Raji (cell line): ENCODE measurements around the gene COL6A5.

Source experiments
- POLR2A ChIP-seq: IDR thresholded peaks from 2 replicates; pipeline ENCODE4 v1.6.1; 2011; ENCODE audit warnings: low read depth, low read length, control low read depth; ENCODE audit not compliant: insufficient read depth

COL6A5 gene

GRCh38 chr3:130470126-130470525, 124.7 kb downstream of the COL6A5 start:
- TF ChIP-seq POLR2A: no peak

DNA sequence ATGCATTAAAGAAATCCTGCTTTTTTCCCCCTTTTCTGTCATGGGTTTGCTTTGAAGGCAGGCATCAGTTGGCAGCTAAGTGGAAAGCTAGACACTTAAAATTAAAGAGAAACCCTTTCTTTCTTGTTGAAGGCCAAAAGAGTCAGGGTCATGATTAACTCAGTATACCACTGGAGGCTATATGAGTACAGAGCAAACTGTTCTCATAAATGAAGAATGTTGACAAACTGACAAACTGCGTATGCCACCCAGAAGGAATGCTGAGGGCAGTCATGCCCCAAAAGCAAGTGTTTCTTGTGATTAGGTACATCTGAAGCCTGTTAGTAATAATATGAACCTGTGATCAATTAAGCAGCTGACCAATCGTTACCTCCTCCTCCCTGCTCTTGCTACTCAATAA, 127.9 kb downstream of the COL6A5 start:
- TF ChIP-seq POLR2A: no peak

GRCh38 chr3:130480736-130481135, 135.3 kb downstream of the COL6A5 start:
- TF ChIP-seq POLR2A: no peak

- no peak for TF ChIP-seq POLR2A
Observed at GRCh38 chr3:130488288-130488687, 142.8 kb downstream of the COL6A5 start.

- TF ChIP-seq POLR2A: no peak
Observed at GRCh38 chr3:130488769-130489450, 143.4 kb downstream of the COL6A5 start.

- no peak for TF ChIP-seq POLR2A
Observed at GRCh38 chr3:130490241-130490640, 144.8 kb downstream of the COL6A5 start.

- TF ChIP-seq POLR2A: no peak
Observed at GRCh38 chr3:130491431-130491830, 146.0 kb downstream of the COL6A5 start.

- no peak for TF ChIP-seq POLR2A
Observed at GRCh38 chr3:130504701-130505100, 159.2 kb downstream of the COL6A5 start.

DNA sequence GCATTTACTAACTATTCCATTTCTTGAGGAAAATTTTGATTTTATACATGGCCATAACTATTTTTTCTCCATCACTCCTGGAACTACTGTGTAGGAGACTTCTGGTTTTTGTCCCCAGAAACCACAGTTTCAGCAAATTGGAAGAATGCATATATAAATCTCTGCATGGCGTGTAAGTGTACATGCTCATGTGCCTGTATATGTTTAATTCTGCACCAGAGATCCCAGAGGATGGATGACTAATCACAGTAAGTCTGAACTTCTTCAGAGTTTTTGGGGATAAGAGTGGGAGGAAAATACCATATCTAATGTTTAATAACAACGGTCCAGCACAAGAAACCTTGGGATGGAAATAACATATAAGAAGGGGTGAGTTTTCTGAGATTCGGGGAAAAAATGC, 160.6 kb downstream of the COL6A5 start:
- no peak for TF ChIP-seq POLR2A

DNA sequence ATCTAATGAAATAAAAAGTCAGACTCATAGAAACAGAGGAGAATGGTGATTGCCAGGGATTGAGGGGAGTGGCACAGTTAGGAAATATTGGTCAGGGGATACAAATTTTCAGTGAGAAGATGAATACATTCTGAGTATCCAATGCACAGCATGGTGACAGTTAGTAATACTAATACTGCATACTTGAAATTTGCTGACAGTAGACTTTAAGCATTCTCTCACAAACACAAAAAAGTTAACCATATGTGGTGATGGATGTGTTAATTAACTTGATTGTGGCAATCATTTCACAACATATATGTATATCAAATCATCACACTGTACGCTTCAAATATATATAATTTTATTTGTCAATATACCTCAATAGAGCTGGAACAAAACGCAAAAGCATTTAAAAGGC, 162.3 kb downstream of the COL6A5 start:
- no peak for TF ChIP-seq POLR2A

DNA sequence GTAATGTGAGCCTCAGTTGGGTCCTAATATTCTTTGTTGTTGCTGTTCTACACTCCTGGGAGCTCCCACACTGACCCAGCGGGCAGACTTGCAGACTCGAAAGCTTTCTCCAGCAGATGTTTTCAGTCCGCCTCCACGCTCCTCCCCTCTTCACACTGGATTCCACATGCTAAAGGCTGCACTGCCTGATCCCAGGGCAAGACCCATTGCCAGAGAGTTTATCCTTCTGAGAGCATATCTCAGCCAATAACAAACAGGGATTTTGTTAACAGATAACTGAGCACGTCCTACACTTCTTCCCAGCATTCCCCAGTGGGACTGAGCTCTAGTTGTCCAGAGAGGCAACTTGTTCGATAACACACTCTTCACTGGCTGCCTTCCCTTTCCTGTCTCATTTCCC, 163.5 kb downstream of the COL6A5 start:
- TF ChIP-seq POLR2A: no peak

GRCh38 chr3:130514681-130515080, 169.2 kb downstream of the COL6A5 start:
- no peak for TF ChIP-seq POLR2A

- TF ChIP-seq POLR2A: no peak
Observed at GRCh38 chr3:130515755-130516154, 170.3 kb downstream of the COL6A5 start.

DNA sequence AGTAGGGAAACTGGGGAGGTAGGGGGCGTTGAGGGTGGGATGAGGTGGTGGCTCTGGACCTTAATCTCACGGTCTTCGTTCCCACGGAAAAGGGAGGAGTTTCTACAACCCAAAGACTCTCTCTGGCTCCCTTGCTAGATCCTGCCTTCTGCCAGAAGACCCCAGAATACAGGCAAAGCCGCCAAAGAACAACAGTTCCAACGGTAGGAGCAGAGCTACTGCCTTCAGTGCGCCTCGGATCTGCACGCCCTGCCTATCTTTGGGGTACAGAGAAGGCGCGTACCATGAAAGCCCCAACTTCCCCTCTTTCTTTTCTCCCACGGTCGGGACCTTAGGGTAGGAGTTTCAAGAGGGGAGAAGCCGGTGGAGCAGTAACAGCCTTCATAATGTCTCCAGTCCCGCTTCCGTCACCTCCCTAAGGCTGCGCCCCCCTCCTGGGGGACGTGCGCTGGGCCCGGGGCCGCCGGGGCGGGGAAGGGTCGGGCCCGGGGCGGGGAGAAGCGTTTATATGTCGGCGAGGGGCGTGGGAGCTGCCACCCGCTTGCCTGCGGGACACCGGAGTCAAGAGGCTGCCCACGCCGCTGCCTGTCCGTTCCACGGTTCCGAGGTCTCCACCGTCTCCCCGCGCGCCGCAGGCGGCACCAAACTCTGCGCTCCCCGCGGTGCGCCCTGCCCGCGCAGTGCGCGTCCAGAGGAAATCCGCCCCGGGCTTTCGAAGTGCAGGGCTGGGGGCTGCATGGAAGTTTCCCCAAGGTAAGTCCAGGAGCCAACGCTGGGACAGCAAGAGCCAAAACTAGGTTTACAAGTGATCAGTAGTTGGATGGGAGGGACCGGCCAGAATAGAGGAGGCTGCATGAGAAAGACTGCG, 171.4 kb downstream of the COL6A5 start, which contains the start of gene COL6A6:
Gene COL6A6 (plus strand): TSS at position 533 of the 868 bp plus-strand sequence. CDS start 43,188 bp downstream, outside the sequence.
- no peak for TF ChIP-seq POLR2A

DNA sequence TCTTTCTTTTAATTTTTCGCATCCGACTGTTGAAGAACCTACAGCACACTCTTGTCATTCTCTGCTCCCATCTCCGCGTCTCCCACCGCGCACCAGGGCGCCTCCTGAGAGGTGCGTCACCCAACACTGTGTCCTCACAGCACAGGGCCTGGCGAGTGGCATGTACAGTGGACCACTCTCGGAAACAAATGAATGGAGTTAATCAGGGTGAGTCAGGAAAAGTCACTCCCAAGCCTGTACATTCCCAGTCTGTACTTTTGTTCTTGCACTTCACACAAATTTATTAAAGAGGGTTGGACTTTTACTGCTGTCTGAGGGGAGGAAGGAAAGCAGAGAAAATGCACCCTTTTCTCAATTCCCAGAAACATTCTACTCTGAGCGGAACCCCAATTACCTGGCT, 172.1 kb downstream of the COL6A5 start:
- no peak for TF ChIP-seq POLR2A

DNA sequence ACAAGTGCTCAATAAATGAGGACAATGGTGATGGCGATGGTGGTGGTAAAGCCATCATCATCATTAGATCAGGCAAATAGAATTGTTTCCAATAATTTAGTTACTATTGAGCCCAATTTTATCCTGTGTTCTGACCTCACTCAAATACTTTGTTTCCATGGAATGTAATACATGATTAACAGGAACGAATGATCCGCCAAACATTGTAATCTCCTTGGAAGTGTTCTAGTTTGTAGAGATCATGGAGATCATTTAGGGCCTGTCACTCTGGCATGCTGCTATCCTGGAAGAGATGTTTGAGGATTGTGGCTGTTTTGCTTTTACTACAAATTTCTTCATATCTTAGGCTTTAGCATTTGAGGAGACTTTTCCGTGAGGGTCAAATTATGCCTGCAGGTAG, 174.3 kb downstream of the COL6A5 start:
- TF ChIP-seq POLR2A: no peak
